ENCODE results near the gene BDH1. TPM values are rescaled to one million over a fixed set of nuclear protein-coding genes. Genes with fewer than 3 reads are reported as not detected.

The BDH1 gene
- total RNA-seq, 3 donors from 2014 or later = 14.6 to 33.1 (median 16.4) TPM

GRCh38 chr3:197475997-197476525 is 79.7 kb downstream of the BDH1 start:
- H3K4me3 ChIP-seq = no peak overlapping the region
- H3K9me3 ChIP-seq = no peaks in the 10 kb centered on the region
- no peak for DNase-seq (ENCODE audit: low spot score in 2 of 2)
- H3K4me1 ChIP-seq = no peaks in the 10 kb centered on the region
- H3K36me3 ChIP-seq = no peaks in the 10 kb centered on the region
- H3K27me3 ChIP-seq = no peaks in the 10 kb centered on the region
- H3K27ac ChIP-seq = no peak overlapping the region
- intact Hi-C loops (cut with DNase I; ENCODE audit: low total_unique reads) = no loop called here
- TF ChIP-seq POLR2A (IDR thresholded peaks at IDR 0.05) (no peak), POLR2AphosphoS5 (IDR thresholded peaks at IDR 0.05) (no peak), CTCF (IDR thresholded peaks at IDR 0.05) (no peak)

GRCh38 chr3:197475514-197475913 is 80.3 kb downstream of the BDH1 start:
- intact Hi-C loops (cut with DNase I; ENCODE audit: low total_unique reads) = no loop called here
- Histone ChIP-seq H3K27me3 (no peaks in the 10 kb centered on the region), H3K9me3 (no peaks in the 10 kb centered on the region), H3K4me1 (no peaks in the 10 kb centered on the region), H3K36me3 (no peaks in the 10 kb centered on the region), H3K4me3 (no peak overlapping the region), H3K27ac (no peak overlapping the region)
- TF ChIP-seq POLR2AphosphoS5 (IDR thresholded peaks at IDR 0.05) (no peak), POLR2A (IDR thresholded peaks at IDR 0.05) (no peak), CTCF (IDR thresholded peaks at IDR 0.05) (no peak)
- DNase-seq (ENCODE audit: low spot score in 2 of 2) = no peak

GRCh38 chr3:197472151-197472550 is 83.6 kb downstream of the BDH1 start:
- TF ChIP-seq POLR2AphosphoS5 (IDR thresholded peaks at IDR 0.05) (no peak), CTCF (IDR thresholded peaks at IDR 0.05) (no peak), POLR2A (IDR thresholded peaks at IDR 0.05) (no peak)
- no peaks in the 10 kb centered on the region for H3K27me3 ChIP-seq
- DNase-seq (ENCODE audit: low spot score in 2 of 2) = no peak
- intact Hi-C loops (cut with DNase I; ENCODE audit: low total_unique reads) = no loop called here
- H3K9me3 ChIP-seq = no peaks in the 10 kb centered on the region
- H3K36me3 ChIP-seq = no peaks in the 10 kb centered on the region
- no peak overlapping the region for H3K4me3 ChIP-seq
- H3K4me1 ChIP-seq = peaks cover 0 to under 1% of the 10 kb centered on the region in 2 donors
- H3K27ac ChIP-seq = no peak overlapping the region

- no peak overlapping the region for H3K27ac ChIP-seq
Observed at GRCh38 chr3:197471221-197472010, 84.4 kb downstream of the BDH1 start.

More at GRCh38 chr3:197471221-197472010, 84.4 kb downstream of the BDH1 start:
- Histone ChIP-seq H3K9me3 (no peaks in the 10 kb centered on the region), H3K36me3 (no peaks in the 10 kb centered on the region), H3K4me1 (peaks cover 0 to 5% of the 10 kb centered on the region in 2 donors), H3K27me3 (no peaks in the 10 kb centered on the region), H3K4me3 (no peak overlapping the region)
- TF ChIP-seq POLR2AphosphoS5 (IDR thresholded peaks at IDR 0.05) (no peak), POLR2A (IDR thresholded peaks at IDR 0.05) (no peak), CTCF (IDR thresholded peaks at IDR 0.05) (no peak)
- DNase-seq (ENCODE audit: low spot score in 2 of 2) = no peak
- intact Hi-C loops (cut with DNase I; ENCODE audit: low total_unique reads) = no loop called here

Data from breast epithelium (tissue), 4 donors.